Smooth muscle cell (in vitro differentiated cells): ENCODE results near the gene CERS5. TPM values are rescaled to one million over a fixed set of nuclear protein-coding genes. Genes with fewer than 3 reads are reported as not detected.

Experiments used
- DNase-seq: peaks from one replicate; lab custom pipeline; 2025; ENCODE audit not compliant: unreplicated experiment; lab: John Stamatoyannopoulos, UW
- H2AFZ ChIP-seq: fragments of 200-600 bp; sonication (generic); 2 replicates; pipeline ENCODE4 v1.6.0; 2016; ENCODE audit warnings: antibody characterized with exemption, low read depth, mild to moderate bottlenecking
- H3F3A ChIP-seq: fragments of 200-600 bp; sonication (generic); 2 replicates; pipeline ENCODE4 v1.6.0; 2017; ENCODE audit warnings: antibody characterized with exemption, low read depth
- H3K27ac ChIP-seq: fragments of 200-600 bp; sonication (generic); 2 replicates; pipeline ENCODE4 v1.5.1; 2016; ENCODE audit warnings: low read depth, mild to moderate bottlenecking
- H3K27me3 ChIP-seq: fragments of 200-600 bp; sonication (generic); 2 replicates; pipeline ENCODE4 v1.6.1; 2016; ENCODE audit warnings: low read depth, mild to moderate bottlenecking
- H3K36me3 ChIP-seq: fragments of 200-600 bp; sonication (generic); 2 replicates; pipeline ENCODE4 v1.5.1; 2016; ENCODE audit warnings: low read depth
- H3K4me1 ChIP-seq: fragments of 200-600 bp; sonication (generic); 2 replicates; pipeline ENCODE4 v1.5.1; 2016; ENCODE audit warnings: low read depth
- H3K4me2 ChIP-seq: fragments of 200-600 bp; sonication (generic); 2 replicates; pipeline ENCODE4 v1.6.0; 2016; ENCODE audit warnings: mild to moderate bottlenecking
- H3K4me3 ChIP-seq: fragments of 200-600 bp; sonication (generic); 2 replicates; pipeline ENCODE4 v1.5.1; 2016; ENCODE audit warnings: mild to moderate bottlenecking
- H3K79me2 ChIP-seq: fragments of 200-600 bp; sonication (generic); 2 replicates; pipeline ENCODE4 v1.6.0; 2016; ENCODE audit warnings: low read depth, mild to moderate bottlenecking
- H3K9ac ChIP-seq: fragments of 200-600 bp; sonication (generic); 2 replicates; pipeline ENCODE4 v1.6.0; 2016; ENCODE audit warnings: low read depth
- H3K9me3 ChIP-seq: fragments of 200-600 bp; sonication (generic); replicated peaks from 2 replicates; pipeline ENCODE4 v1.5.1; 2016; ENCODE audit warnings: low read depth
- H4K20me1 ChIP-seq: fragments of 200-600 bp; sonication (generic); 2 replicates; pipeline ENCODE4 v1.6.0; 2016; ENCODE audit warnings: low read depth
- WGBS: methylation state at CpG from one replicate; pipeline ENCODE4 v1.1.7; 2016; ENCODE audit warnings: low lambda C conversion rate; 5-methylcytosine and 5-hydroxymethylcytosine counted together
- polyA plus RNA-seq: library from polyadenylated mRNA; unstranded; fragments of >200 nt; fragmentation: Nextera tagmentation; extraction: Ambion mirVana; gene quantifications from 2 replicates; pipeline ENCODE4 v1.2.1, GENCODE V29; 2016
- total RNA-seq: library from RNA; depleted of rRNA; stranded (reverse); fragments of >200 nt; gene quantifications from 2 replicates; pipeline ENCODE4 v1.2.3, GENCODE V29; 2014
- TF ChIP-seq, protein P1 (sequence below): fragments of 200-600 bp; sonication (generic); IDR thresholded peaks from 2 replicates; pipeline ENCODE4 v1.5.1; 2017; ENCODE audit warnings: borderline replicate concordance, mild to moderate bottlenecking, antibody characterized with exemption; ENCODE audit not compliant: insufficient read depth, poor library complexity, severe bottlenecking

Gene CERS5
- total and polyA plus RNA-seq, 2 experiments from 2014 or later: 53.5 to 102 TPM

DNA sequence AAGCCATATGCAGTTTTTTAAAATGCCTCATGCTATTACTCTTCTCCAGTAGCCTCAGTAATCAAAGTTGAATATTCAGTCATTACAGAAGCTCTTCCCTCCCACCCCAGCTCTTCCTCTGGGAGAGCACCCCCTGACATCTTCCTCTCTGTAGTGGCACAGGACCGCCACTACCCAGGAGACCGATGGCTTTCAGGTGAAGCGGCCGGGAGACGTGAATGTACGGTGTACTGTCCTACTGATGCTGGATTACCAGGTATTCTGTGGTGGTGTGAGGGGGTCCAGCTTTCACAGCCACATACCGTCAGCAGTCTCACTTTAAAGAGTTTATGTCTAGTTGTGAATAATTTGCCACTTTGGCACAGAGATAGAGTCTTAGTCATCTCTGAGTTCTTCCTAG lies 77.4 kb downstream of the CERS5 start:
- no peak overlapping the region for H3K4me3 ChIP-seq
- WGBS: 100% methylated on average over 7 of the region's 7 CpGs
- TF ChIP-seq, protein P1, sequence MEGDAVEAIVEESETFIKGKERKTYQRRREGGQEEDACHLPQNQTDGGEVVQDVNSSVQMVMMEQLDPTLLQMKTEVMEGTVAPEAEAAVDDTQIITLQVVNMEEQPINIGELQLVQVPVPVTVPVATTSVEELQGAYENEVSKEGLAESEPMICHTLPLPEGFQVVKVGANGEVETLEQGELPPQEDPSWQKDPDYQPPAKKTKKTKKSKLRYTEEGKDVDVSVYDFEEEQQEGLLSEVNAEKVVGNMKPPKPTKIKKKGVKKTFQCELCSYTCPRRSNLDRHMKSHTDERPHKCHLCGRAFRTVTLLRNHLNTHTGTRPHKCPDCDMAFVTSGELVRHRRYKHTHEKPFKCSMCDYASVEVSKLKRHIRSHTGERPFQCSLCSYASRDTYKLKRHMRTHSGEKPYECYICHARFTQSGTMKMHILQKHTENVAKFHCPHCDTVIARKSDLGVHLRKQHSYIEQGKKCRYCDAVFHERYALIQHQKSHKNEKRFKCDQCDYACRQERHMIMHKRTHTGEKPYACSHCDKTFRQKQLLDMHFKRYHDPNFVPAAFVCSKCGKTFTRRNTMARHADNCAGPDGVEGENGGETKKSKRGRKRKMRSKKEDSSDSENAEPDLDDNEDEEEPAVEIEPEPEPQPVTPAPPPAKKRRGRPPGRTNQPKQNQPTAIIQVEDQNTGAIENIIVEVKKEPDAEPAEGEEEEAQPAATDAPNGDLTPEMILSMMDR: no peak
- no peak overlapping the region for H3K4me2 ChIP-seq
- H3K79me2 ChIP-seq: peaks cover 5% of the 10 kb centered on the region
- no peak overlapping the region for H2AFZ ChIP-seq
- H3K9ac ChIP-seq: no peak overlapping the region
- H3K27ac ChIP-seq: no peak overlapping the region
- no peak for DNase-seq
- H4K20me1 ChIP-seq: peaks cover 23% of the 10 kb centered on the region
- H3K9me3 ChIP-seq: no peaks in the 10 kb centered on the region
- H3K36me3 ChIP-seq: peaks cover 20% of the 10 kb centered on the region
- no peaks in the 10 kb centered on the region for H3K27me3 ChIP-seq
- H3K4me1 ChIP-seq: no peaks in the 10 kb centered on the region
- H3F3A ChIP-seq: peaks cover 8% of the 10 kb centered on the region

DNA sequence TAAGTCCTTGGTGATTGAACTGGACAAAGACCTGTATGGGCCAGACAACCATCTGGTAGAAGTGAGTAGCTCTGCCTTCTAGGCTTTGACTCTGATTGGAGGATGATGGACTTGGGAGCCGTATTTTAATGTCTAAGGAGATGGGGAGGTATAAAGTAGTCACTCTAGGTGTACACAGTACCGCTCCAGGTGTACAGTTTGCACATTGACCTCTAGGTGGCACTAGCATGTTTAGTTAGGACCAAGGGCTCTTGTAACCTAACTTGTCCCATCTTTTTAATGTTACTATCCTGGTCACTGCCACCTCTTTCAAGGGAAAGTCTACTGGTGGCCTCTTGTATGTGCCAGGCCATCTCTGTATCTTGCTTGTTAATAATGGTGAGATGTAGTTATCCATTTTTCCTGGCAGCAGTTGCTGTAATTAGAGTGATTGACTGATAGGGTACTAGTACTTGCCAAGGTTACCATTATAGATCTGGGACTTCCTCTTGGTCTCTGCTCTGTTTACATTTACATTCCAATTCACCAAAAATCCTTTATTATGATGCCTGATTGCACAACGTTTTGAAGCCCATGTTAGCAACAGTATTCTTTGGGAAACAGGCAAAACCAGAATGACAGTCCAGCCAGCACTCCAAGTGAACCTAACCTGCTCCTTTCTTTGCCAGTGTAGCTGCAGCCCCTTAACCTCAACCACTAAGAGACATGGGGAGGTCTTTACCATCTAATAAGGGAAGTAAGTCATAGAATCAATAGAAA lies 78.4 kb downstream of the CERS5 start:
- no peak overlapping the region for H3K27ac ChIP-seq

DNA sequence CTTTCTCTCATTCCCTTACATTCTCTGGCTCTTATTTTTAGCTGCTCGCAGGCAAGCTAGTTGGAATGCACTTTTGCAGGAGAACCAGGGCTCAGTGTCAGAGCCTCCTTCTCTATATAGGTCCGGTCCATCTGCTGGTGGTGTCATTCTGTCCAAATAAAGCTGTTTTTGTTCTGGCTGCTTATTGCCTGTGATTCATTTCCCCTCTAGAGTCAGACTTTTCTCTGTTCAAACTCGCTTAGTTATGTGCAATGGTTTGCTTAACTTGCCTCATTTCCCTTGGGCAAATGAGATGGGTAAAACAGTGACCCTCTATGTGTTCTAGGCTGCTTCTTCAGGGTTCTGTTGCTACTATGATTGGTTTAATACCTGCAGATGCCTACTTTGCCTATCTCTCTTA lies 79.2 kb downstream of the CERS5 start:
- H3K27ac ChIP-seq: no peak overlapping the region
- H3K4me1 ChIP-seq: no peaks in the 10 kb centered on the region
- peaks cover 10% of the 10 kb centered on the region for H3K79me2 ChIP-seq
- H3K36me3 ChIP-seq: peaks cover 16% of the 10 kb centered on the region
- peaks cover 23% of the 10 kb centered on the region for H4K20me1 ChIP-seq
- H3K27me3 ChIP-seq: no peaks in the 10 kb centered on the region
- 64% methylated on average over 3 of the region's 3 CpGs for WGBS
- DNase-seq: no peak
- TF ChIP-seq, protein P1: no peak
- H3K4me2 ChIP-seq: no peak overlapping the region
- H3K9me3 ChIP-seq: no peaks in the 10 kb centered on the region
- H3K4me3 ChIP-seq: no peak overlapping the region
- peaks cover 13% of the 10 kb centered on the region for H3F3A ChIP-seq
- no peak overlapping the region for H2AFZ ChIP-seq
- H3K9ac ChIP-seq: no peak overlapping the region

More for the DNA sequence above, 78.4 kb downstream of the CERS5 start:
- peaks cover 19% of the 10 kb centered on the region for H3K36me3 ChIP-seq
- H4K20me1 ChIP-seq: peaks cover 23% of the 10 kb centered on the region
- H3K4me2 ChIP-seq: no peak overlapping the region
- DNase-seq: no peak
- H3K9me3 ChIP-seq: no peaks in the 10 kb centered on the region
- no peak overlapping the region for H2AFZ ChIP-seq
- no peak overlapping the region for H3K9ac ChIP-seq
- TF ChIP-seq, protein P1: peak; percentile 72
- H3K4me3 ChIP-seq: no peak overlapping the region
- 72% methylated on average over 3 of the region's 3 CpGs for WGBS
- no peaks in the 10 kb centered on the region for H3K4me1 ChIP-seq
- H3F3A ChIP-seq: peaks cover 13% of the 10 kb centered on the region
- H3K79me2 ChIP-seq: peaks cover 10% of the 10 kb centered on the region
- no peaks in the 10 kb centered on the region for H3K27me3 ChIP-seq

DNA sequence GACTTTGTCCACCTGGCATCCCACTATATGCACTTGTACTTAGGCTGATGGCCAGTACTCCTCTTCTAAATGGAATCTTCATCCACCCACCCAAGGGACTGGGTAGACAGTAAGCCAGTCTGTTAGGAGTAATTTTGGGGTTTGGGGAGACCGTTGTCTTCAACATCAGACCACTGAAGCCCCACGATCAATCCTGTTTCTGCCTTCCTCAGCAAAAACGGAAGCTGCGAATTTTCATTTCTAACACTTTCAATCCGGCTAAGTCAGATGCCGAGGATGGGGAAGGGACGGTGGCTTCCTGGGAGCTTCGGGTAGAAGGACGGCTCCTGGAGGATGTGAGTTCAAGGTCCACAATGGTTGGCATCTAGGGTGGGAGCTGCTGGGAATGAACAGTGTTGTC lies 80.0 kb downstream of the CERS5 start:
- Histone ChIP-seq H3K79me2 (peaks cover 10% of the 10 kb centered on the region), H3K4me3 (no peak overlapping the region), H3K9me3 (no peaks in the 10 kb centered on the region), H3K4me1 (no peaks in the 10 kb centered on the region), H4K20me1 (peaks cover 23% of the 10 kb centered on the region), H3K27ac (no peak overlapping the region), H3F3A (peaks cover 13% of the 10 kb centered on the region), H3K9ac (no peak overlapping the region), H3K27me3 (no peaks in the 10 kb centered on the region), H2AFZ (no peak overlapping the region), H3K36me3 (peaks cover 16% of the 10 kb centered on the region), H3K4me2 (no peak overlapping the region)
- TF ChIP-seq, protein P1: no peak
- no peak for DNase-seq
- 95% methylated on average over 9 of the region's 9 CpGs for WGBS
